Neutrophil (primary cell): Measurements from ENCODE around the gene PCDHGA7.

ENCODE experiments used
- H3K27ac ChIP-seq: fragments of 200-600 bp; sonication (generic); 2 replicates; pipeline ENCODE4 v1.5.1; 2016; ENCODE audit warnings: mild to moderate bottlenecking, moderate library complexity
- H3K27me3 ChIP-seq: fragments of 200-600 bp; sonication (generic); 2 replicates; pipeline ENCODE4 v1.6.0; 2016; ENCODE audit warnings: mild to moderate bottlenecking
- H3K36me3 ChIP-seq: fragments of 200-600 bp; sonication (generic); 2 replicates; pipeline ENCODE4 v1.5.1; 2017
- H3K4me1 ChIP-seq, 2 experiments: fragments of 200-600 bp in 1 of 2; sonication (generic) in 1 of 2; 1 replicate in 1 of 2; 2 replicates in 1 of 2; pipeline versions ENCODE4 v1.5.1 to v1.6.1; 2013 to 2016; ENCODE audit warnings: low read depth in 1 of 2, low read length in 1 of 2, mild to moderate bottlenecking in 1 of 2, moderate library complexity in 1 of 2; ENCODE audit not compliant: control insufficient read depth in 1 of 2, insufficient read depth in 1 of 2
- H3K4me3 ChIP-seq, 2 experiments: fragments of 200-600 bp in 1 of 2; sonication (generic) in 1 of 2; 1 replicate in 1 of 2; 2 replicates in 1 of 2; pipeline ENCODE4 v1.5.1; 2013 to 2016; ENCODE audit warnings: low read depth in 1 of 2, low read length in 1 of 2, mild to moderate bottlenecking in 1 of 2, moderate library complexity in 1 of 2
- H3K9me3 ChIP-seq: fragments of 200-600 bp; sonication (generic); 2 replicates; pipeline ENCODE4 v1.5.1; 2016
- TF ChIP-seq, protein P1 (sequence below): fragments of 200-600 bp; sonication (generic); IDR thresholded peaks from 2 replicates; pipeline ENCODE4 v1.5.1; 2016; ENCODE audit warnings: antibody characterized with exemption

PCDHGA7 gene

GRCh38 chr5:141355641-141356040, 26.9 kb upstream of the PCDHGA7 start:
- Histone ChIP-seq H3K36me3 (no peaks in the 10 kb centered on the region), H3K9me3 (peaks cover 23% of the 10 kb centered on the region), H3K4me3 (no peak overlapping the region), H3K27me3 (peaks cover 100% of the 10 kb centered on the region), H3K4me1 (no peaks in the 10 kb centered on the region), H3K27ac (no peak overlapping the region)
- TF ChIP-seq, protein P1, sequence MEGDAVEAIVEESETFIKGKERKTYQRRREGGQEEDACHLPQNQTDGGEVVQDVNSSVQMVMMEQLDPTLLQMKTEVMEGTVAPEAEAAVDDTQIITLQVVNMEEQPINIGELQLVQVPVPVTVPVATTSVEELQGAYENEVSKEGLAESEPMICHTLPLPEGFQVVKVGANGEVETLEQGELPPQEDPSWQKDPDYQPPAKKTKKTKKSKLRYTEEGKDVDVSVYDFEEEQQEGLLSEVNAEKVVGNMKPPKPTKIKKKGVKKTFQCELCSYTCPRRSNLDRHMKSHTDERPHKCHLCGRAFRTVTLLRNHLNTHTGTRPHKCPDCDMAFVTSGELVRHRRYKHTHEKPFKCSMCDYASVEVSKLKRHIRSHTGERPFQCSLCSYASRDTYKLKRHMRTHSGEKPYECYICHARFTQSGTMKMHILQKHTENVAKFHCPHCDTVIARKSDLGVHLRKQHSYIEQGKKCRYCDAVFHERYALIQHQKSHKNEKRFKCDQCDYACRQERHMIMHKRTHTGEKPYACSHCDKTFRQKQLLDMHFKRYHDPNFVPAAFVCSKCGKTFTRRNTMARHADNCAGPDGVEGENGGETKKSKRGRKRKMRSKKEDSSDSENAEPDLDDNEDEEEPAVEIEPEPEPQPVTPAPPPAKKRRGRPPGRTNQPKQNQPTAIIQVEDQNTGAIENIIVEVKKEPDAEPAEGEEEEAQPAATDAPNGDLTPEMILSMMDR: no peak

GRCh38 chr5:141356133-141356532, 26.4 kb upstream of the PCDHGA7 start:
- H3K27ac ChIP-seq: no peak overlapping the region
- TF ChIP-seq, protein P1: no peak
- H3K9me3 ChIP-seq: peaks cover 26% of the 10 kb centered on the region
- H3K36me3 ChIP-seq: no peaks in the 10 kb centered on the region
- peaks cover 100% of the 10 kb centered on the region for H3K27me3 ChIP-seq
- no peaks in the 10 kb centered on the region for H3K4me1 ChIP-seq
- H3K4me3 ChIP-seq: no peak overlapping the region

DNA sequence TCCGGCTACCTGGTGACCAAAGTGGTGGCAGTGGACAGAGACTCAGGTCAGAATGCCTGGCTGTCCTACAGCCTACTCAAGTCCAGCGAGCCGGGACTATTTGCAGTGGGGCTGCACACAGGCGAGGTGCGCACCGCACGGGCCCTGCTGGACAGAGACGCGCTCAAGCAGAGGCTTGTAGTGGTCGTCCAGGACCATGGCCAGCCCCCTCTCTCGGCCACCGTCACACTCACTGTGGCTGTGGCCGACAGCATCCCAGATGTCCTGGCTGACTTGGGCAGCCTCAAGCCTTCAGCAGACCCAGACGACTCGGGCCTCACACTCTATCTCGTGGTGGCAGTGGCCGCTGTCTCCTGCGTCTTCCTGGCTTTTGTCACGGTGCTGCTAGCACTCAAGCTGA, 25.6 kb upstream of the PCDHGA7 start:
- H3K27me3 ChIP-seq: peaks cover 100% of the 10 kb centered on the region

GRCh38 chr5:141359790-141360426, 22.6 kb upstream of the PCDHGA7 start, which contains the start of gene PCDHGB2:
TSS of gene PCDHGB2 (plus strand) at chr5:141359994. CDS start at chr5:141360136, 142 bp downstream.
- Histone ChIP-seq H3K27me3 (peaks cover 100% of the 10 kb centered on the region), H3K4me3 (no peak within 1 kb of the TSS), H3K36me3 (no peaks in the 10 kb centered on the region), H3K27ac (no peak within 1 kb of the TSS), H3K9me3 (peaks cover 33% of the 10 kb centered on the region), H3K4me1 (no peaks in the 10 kb centered on the region)
- TF ChIP-seq, protein P1: no peak

More for the DNA sequence above, 25.6 kb upstream of the PCDHGA7 start:
- Histone ChIP-seq H3K9me3 (peaks cover 25% of the 10 kb centered on the region), H3K4me1 (no peaks in the 10 kb centered on the region), H3K36me3 (no peaks in the 10 kb centered on the region), H3K27ac (no peak overlapping the region), H3K4me3 (no peak overlapping the region)
- TF ChIP-seq, protein P1: no peak

GRCh38 chr5:141360685-141361084, 21.9 kb upstream of the PCDHGA7 start:
- Histone ChIP-seq H3K27ac (no peak overlapping the region), H3K4me3 (no peak overlapping the region), H3K27me3 (peaks cover 100% of the 10 kb centered on the region), H3K36me3 (no peaks in the 10 kb centered on the region), H3K4me1 (no peaks in the 10 kb centered on the region), H3K9me3 (peaks cover 41% of the 10 kb centered on the region)
- TF ChIP-seq, protein P1: no peak
